Urinary bladder (tissue), 4 donors: ENCODE results near the gene ZFP36L2. TPM values are rescaled to one million over a fixed set of nuclear protein-coding genes. Genes with fewer than 3 reads are reported as not detected.

ENCODE experiments used
- DNase-seq: peaks from one replicate; pipeline ENCODE4 v3.0.0-alpha.2; 2015; ENCODE audit errors: extremely low spot score
- H3K27ac ChIP-seq: one replicate; pipeline ENCODE4 v1.5.1; 2013; ENCODE audit warnings: low read depth, mild to moderate bottlenecking, moderate library complexity
- H3K36me3 ChIP-seq: one replicate; pipeline ENCODE4 v1.6.1; 2013; ENCODE audit warnings: mild to moderate bottlenecking, moderate library complexity; ENCODE audit not compliant: insufficient read depth
- H3K4me1 ChIP-seq: one replicate; pipeline ENCODE4 v1.6.1; 2013; ENCODE audit warnings: mild to moderate bottlenecking, moderate library complexity; ENCODE audit not compliant: insufficient read depth
- H3K4me3 ChIP-seq: one replicate; pipeline ENCODE4 v1.5.1; 2013; ENCODE audit warnings: low read depth, low read length
- WGBS: extraction: QIAGEN DNeasy Blood & Tissue Kit; methylation state at CpG from one replicate; pipeline ENCODE4 v1.1.7; 2013; 5-methylcytosine and 5-hydroxymethylcytosine counted together
- polyA plus RNA-seq: library from polyadenylated mRNA; stranded (reverse); fragments of 200-250 nt; gene quantifications from one replicate; pipeline ENCODE4 v1.2.3, GENCODE V29; 2013
- total RNA-seq: library from RNA; depleted of rRNA; stranded (reverse); fragments of >200 nt; gene quantifications from one replicate; pipeline ENCODE4 v1.2.3, GENCODE V29; 2014
- donor health status: healthy with polysubstance abuse.
- donor health status: healthy.

The ZFP36L2 gene
- total RNA-seq (54.8 TPM), polyA plus RNA-seq (145 TPM)

DNA sequence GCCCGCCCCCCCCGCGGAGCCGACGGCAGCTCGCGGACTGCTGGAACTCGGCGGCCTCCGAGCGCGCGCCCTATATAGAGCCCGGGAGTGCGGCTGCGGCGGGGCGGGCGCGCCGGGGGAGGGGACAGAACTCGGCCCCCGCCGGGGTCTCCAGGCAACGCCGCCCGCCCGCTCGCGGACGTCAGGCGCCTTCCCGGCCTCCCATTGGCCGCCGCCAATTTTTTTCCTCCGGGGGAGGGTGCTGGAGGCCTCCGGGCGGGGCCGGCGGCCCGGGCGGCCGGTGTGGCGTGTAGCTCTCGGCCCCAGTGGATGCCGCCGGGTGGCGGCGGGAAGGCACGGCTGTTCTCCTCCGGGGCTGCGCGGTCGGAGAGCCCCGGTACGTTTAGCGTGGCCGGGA, at the start of gene ZFP36L2:
Gene ZFP36L2 (minus strand): TSS at position 49 of the 397 bp plus-strand sequence. CDS start 291 bp downstream, outside the sequence.
- under 1% methylated on average over 57 of the region's 58 CpGs for WGBS
- Histone ChIP-seq H3K4me3 (peak within 1 kb of the TSS; percentile 97), H3K4me1 (no peaks in the 10 kb centered on the region), H3K27ac (peak within 1 kb of the TSS; percentile 96), H3K36me3 (peaks cover 3% of the 10 kb centered on the region)
- DNase-seq: peak; percentile 86

DNA sequence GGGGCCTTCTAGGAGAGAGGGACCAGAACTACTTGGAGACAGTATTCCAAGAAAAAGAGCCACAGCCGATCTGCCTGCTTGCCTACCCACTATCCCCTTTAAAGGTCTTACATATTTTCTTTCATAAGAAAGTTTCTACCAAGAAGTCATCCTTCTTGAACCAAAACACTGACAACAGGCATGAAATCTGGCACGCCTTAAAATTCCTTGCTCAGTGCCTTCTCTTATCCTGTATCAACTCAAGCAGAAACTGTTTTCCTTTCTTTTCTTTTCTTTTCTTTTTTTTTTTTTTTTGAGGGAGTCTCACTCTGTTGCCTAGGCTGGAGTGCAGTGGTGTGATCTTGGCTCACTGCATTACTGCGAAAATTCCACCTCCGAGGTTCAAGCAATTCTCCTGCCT, 48.3 kb upstream of the ZFP36L2 start:
- WGBS: 95% methylated on average over 4 of the region's 4 CpGs
- Histone ChIP-seq H3K36me3 (no peaks in the 10 kb centered on the region), H3K4me1 (no peaks in the 10 kb centered on the region), H3K27ac (no peak overlapping the region), H3K4me3 (no peak overlapping the region)
- DNase-seq: no peak

- H3K4me1 ChIP-seq: no peaks in the 10 kb centered on the region
These were observed 47.6 kb upstream of the ZFP36L2 start for GRCh38 chr2:43274055-43274454.

DNA sequence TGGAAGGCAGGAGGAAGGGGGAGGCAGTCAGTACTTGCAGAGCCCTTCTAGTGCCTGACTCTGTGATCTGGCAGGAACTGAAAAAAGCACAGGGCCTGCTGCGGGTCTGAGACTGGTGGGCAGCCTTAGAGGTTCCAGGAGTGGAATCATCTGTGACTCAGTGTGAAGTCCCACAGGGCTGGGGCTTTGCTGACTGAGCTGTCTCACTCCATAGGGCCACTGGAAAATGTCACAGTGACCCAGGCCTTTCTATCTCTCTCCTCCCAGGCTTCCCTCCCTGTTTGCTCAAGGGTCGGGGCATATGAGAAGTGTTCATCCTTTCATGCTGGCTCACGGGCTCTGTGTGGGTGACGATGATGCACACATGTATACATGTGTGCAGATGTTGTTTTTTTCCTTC, 47.1 kb upstream of the ZFP36L2 start:
- 79% methylated on average over 4 of the region's 4 CpGs for WGBS
- Histone ChIP-seq H3K27ac (no peak overlapping the region), H3K4me1 (no peaks in the 10 kb centered on the region), H3K36me3 (no peaks in the 10 kb centered on the region), H3K4me3 (no peak overlapping the region)
- no peak for DNase-seq

More at GRCh38 chr2:43274055-43274454, 47.6 kb upstream of the ZFP36L2 start:
- 92% methylated on average over 4 of the region's 4 CpGs for WGBS
- no peak for DNase-seq
- Histone ChIP-seq H3K27ac (no peak overlapping the region), H3K36me3 (no peaks in the 10 kb centered on the region), H3K4me3 (no peak overlapping the region)

DNA sequence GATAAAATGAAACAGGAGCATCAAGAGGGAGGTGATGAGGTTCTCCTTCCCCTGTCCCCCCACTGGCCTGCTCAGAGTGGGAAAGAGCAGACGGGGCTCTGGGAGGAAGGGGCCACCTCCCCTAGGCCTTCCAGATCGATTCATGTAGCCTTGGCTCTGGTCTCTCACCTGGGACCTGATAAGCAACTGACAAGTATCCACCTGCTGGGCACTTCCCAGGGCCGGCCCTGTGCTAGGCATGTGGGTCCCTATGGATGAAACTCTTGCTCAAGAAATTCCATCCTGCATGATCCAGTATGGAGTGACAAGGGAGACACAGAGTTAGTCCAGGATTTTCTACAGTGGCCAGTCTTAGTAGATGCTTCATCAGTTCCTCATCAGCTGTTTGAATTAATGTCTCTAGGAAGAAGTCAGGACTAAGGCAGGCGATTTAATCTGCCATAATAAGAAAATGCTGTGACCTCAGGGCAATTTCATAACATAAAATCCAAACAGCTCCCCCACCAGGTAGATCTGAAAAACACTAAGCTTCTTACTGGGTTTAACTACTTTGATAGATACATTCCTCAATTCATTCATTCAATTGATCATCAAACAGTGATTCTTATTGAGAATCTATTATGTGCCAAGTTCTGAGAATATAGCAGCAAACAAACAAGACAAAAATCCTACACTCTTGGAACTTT, 44.7 kb upstream of the ZFP36L2 start:
- DNase-seq: no peak
- no peak overlapping the region for H3K27ac ChIP-seq
- 92% methylated on average over 4 of the region's 4 CpGs for WGBS
- no peaks in the 10 kb centered on the region for H3K4me1 ChIP-seq
- no peak overlapping the region for H3K4me3 ChIP-seq
- no peaks in the 10 kb centered on the region for H3K36me3 ChIP-seq

GRCh38 chr2:43270461-43270860, 44.1 kb upstream of the ZFP36L2 start:
- Histone ChIP-seq H3K36me3 (no peaks in the 10 kb centered on the region), H3K4me1 (no peaks in the 10 kb centered on the region), H3K4me3 (no peak overlapping the region), H3K27ac (no peak overlapping the region)
- DNase-seq: no peak
- 84% methylated on average over 2 of the region's 2 CpGs for WGBS

GRCh38 chr2:43269706-43270105, 43.3 kb upstream of the ZFP36L2 start:
- no peak for DNase-seq
- Histone ChIP-seq H3K4me1 (no peaks in the 10 kb centered on the region), H3K27ac (peak overlapping the region; percentile 16), H3K36me3 (no peaks in the 10 kb centered on the region), H3K4me3 (no peak overlapping the region)
- WGBS: 22% methylated on average over 3 of the region's 3 CpGs

DNA sequence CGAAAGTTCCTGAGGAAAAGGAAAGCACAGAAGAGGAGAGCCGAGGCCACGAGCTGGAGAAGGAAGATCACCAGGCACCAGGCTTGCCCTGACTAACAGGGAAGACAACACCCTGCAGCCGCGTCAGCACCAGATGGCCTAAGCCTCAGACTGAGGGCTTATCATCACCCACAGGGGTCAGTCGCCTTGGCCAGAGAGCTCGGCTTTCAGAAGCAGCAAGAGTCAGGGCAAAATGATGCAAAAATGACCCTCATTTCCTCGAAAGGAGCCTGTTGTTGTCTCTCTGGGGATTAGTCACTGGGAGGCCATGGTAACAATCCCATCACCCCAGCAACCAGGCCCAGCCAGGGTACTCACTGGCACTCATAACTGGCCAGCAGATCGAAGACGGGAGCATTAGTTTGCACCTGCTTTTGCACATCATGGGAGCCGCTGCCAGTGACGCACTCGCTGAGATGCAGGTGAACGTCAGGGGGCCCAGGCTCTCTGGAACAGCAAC, 42.7 kb upstream of the ZFP36L2 start:
- no peak for DNase-seq
- no peaks in the 10 kb centered on the region for H3K4me1 ChIP-seq
- WGBS: 45% methylated on average over 14 of the region's 14 CpGs
- no peak overlapping the region for H3K4me3 ChIP-seq
- H3K36me3 ChIP-seq: no peaks in the 10 kb centered on the region
- peak overlapping the region; percentile 42 for H3K27ac ChIP-seq

- no peak for DNase-seq
- WGBS: 84% methylated on average over 10 of the region's 10 CpGs
- H3K4me1 ChIP-seq: no peaks in the 10 kb centered on the region
These were observed 41.9 kb upstream of the ZFP36L2 start for GRCh38 chr2:43268066-43268953.

DNA sequence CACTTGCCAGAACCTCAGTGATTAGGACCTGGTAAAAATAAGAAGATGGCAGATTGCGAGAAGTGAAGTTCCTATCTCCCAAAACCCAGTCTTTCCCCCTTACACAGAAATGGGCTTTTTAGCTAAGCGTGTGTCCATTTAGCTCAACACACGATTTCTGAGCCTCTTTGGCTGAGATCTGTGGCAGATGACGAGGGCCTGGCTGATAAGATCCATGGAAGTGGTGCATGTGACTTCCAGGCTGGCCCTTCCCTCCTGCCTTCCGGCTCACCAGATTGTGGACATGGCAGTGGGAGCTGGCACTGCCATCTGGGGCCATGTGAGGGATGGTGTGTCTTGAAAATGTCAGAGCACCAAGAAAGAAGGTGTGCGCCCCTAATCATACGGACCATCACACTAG, 41.0 kb upstream of the ZFP36L2 start:
- Histone ChIP-seq H3K27ac (no peak overlapping the region), H3K36me3 (no peaks in the 10 kb centered on the region), H3K4me3 (no peak overlapping the region), H3K4me1 (no peaks in the 10 kb centered on the region)
- no peak for DNase-seq
- WGBS: 93% methylated on average over 7 of the region's 7 CpGs

More at GRCh38 chr2:43268066-43268953, 41.9 kb upstream of the ZFP36L2 start:
- Histone ChIP-seq H3K36me3 (no peaks in the 10 kb centered on the region), H3K27ac (peak overlapping the region; percentile 42), H3K4me3 (no peak overlapping the region)

- WGBS: 90% methylated on average over 4 of the region's 4 CpGs
- H3K4me3 ChIP-seq: no peak overlapping the region
- no peaks in the 10 kb centered on the region for H3K36me3 ChIP-seq
- H3K4me1 ChIP-seq: no peaks in the 10 kb centered on the region
- H3K27ac ChIP-seq: no peak overlapping the region
- no peak for DNase-seq
These were observed 40.3 kb upstream of the ZFP36L2 start for GRCh38 chr2:43266711-43267111.

GRCh38 chr2:43265421-43265820, 39.0 kb upstream of the ZFP36L2 start:
- WGBS: 27% methylated on average over 9 of the region's 9 CpGs
- Histone ChIP-seq H3K36me3 (no peaks in the 10 kb centered on the region), H3K4me3 (no peak overlapping the region), H3K4me1 (no peaks in the 10 kb centered on the region), H3K27ac (peak overlapping the region; percentile 63)
- no peak for DNase-seq

DNA sequence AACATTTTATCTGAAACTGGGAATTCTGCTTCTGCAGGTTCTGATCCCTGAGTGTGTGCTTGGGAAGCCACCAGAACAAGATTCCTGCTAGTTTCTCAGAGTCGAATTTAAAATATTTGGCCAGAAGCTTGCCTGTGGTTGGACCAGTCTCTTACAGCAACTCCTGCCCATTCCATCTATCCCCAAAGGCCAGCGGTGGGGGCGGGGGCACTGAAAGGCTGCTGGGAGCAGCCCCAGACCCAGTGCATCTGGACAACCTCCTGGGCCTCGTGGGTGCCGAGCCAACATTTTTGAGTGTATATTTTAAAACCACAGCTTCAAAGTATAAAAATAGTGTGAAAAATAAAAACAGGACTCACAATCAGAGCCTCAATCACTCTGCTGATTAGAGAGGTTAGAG, 38.6 kb upstream of the ZFP36L2 start:
- DNase-seq: no peak
- no peaks in the 10 kb centered on the region for H3K4me1 ChIP-seq
- H3K27ac ChIP-seq: peak overlapping the region; percentile 63
- no peaks in the 10 kb centered on the region for H3K36me3 ChIP-seq
- H3K4me3 ChIP-seq: no peak overlapping the region
- 24% methylated on average over 5 of the region's 5 CpGs for WGBS

DNA sequence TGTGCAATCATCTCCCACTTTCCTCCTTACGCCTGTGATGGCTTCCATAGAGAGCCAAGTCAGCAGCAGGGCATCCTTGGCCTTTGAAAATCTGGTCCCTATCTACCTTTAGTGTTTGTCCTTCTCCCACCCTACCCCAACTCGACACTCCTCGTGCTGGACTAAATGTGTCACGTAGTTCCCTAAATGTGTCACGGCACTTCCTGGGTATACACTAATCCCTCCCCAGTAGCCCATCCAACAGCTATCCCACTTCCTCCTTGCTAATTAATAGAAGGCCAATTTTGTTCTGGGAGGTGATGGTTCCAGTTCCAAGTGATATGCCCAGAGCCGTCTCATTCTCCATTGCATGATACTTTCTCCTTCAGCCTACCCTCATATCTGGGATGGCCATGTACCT, 36.5 kb upstream of the ZFP36L2 start:
- Histone ChIP-seq H3K36me3 (no peaks in the 10 kb centered on the region), H3K27ac (no peak overlapping the region), H3K4me1 (no peaks in the 10 kb centered on the region), H3K4me3 (no peak overlapping the region)
- 94% methylated on average over 6 of the region's 6 CpGs for WGBS
- no peak for DNase-seq
